HepG2 (cell line): ENCODE data around the gene LRRC3B. TPM values are rescaled to one million over a fixed set of nuclear protein-coding genes. Genes with fewer than 3 reads are reported as not detected.

Experiments
- ATAC-seq: fragments of 200-7000 bp; cut with Tn5 transposase; 3 replicates; pipeline ENCODE4 v1.9.1; 2020; ENCODE audit warnings: mild to moderate bottlenecking, moderate library complexity
- BruUV-seq: library from RNA; stranded (reverse); fragments of 400-500 nt; replicated peaks from 2 replicates; lab custom pipeline; 2021; lab: Mats Ljungman, UMichigan
- CTCF ChIA-PET: fragments of 300-600 bp; formaldehyde crosslinking; extraction: SDS; loops from one replicate; lab custom pipeline; 2021; ENCODE audit warnings: low total read pairs, inconsistent platforms, low intra/inter-chr PET ratio; lab: Yijun Ruan, JAX
- POLR2A ChIA-PET: fragments of 350-600 bp; sonication (Branson Sonifier 250); formaldehyde crosslinking; loops from one replicate; lab custom pipeline; 2020; ENCODE audit warnings: antibody characterized with exemption, inconsistent platforms; lab: Yijun Ruan, JAX
- DNase-seq: peaks from one replicate; pipeline ENCODE4 v3.0.0-alpha.2; 2015; ENCODE audit warnings: low spot score
- FAIRE-seq: peaks from 3 replicates; lab custom pipeline; 2011; peaks lifted over from hg19 to GRCh38; lab: Jason Lieb, UNC
- H2AFZ ChIP-seq: one replicate; pipeline ENCODE4 v1.6.1; 2011; ENCODE audit warnings: low read length, inconsistent platforms
- H3K27ac ChIP-seq: fragments of 300-600 bp; 3 replicates; pipeline ENCODE4 v1.8.0; 2011; ENCODE audit warnings: mixed run types, mild to moderate bottlenecking, mixed read lengths, low read length, inconsistent platforms; ENCODE audit not compliant: insufficient read depth; ENCODE audit errors: extremely low read length
- H3K27me3 ChIP-seq, 2 experiments: fragments of 200-600 bp in 1 of 2; 2 replicates in 1 of 2; 3 replicates in 1 of 2; pipeline versions ENCODE4 v1.6.0 to v1.8.0; 2011; ENCODE audit warnings: low read length in 2 of 2, mild to moderate bottlenecking in 2 of 2, moderate library complexity in 2 of 2, inconsistent platforms in 1 of 2; ENCODE audit not compliant: insufficient read depth in 2 of 2, control insufficient read depth in 1 of 2
- H3K36me3 ChIP-seq, 2 experiments: fragments of 200-600 bp in 1 of 2; replicated peaks in 1 of 2; 2 replicates in 1 of 2; 3 replicates in 1 of 2; pipeline versions ENCODE4 v1.5.1 to v1.8.0; 2011; ENCODE audit warnings: low read length in 2 of 2, inconsistent platforms in 1 of 2; ENCODE audit not compliant: insufficient read depth in 2 of 2, control insufficient read depth in 1 of 2
- H3K4me1 ChIP-seq: 2 replicates; pipeline ENCODE4 v1.5.1; 2012; ENCODE audit warnings: low read length, inconsistent platforms; ENCODE audit not compliant: insufficient read depth
- H3K4me2 ChIP-seq: 2 replicates; pipeline ENCODE4 v1.6.0; 2011; ENCODE audit warnings: low read depth, low read length, inconsistent platforms
- H3K4me3 ChIP-seq, 3 experiments: fragments of 200-600 bp in 1 of 3; sonication (generic), shearing (Covaris generic) in 1 of 3; replicated peaks in 1 of 3; 2 replicates each; pipeline ENCODE4 v1.5.1; 2011 to 2016; ENCODE audit warnings: low read length in 3 of 3, inconsistent platforms in 2 of 3, low read depth in 2 of 3, mild to moderate bottlenecking in 2 of 3, control low read depth in 1 of 3, mixed read lengths in 1 of 3; ENCODE audit not compliant: insufficient read depth in 1 of 3
- H3K79me2 ChIP-seq: one replicate; pipeline ENCODE4 v1.6.1; 2011; ENCODE audit warnings: low read length, inconsistent platforms; ENCODE audit not compliant: insufficient read depth
- H3K9ac ChIP-seq: 2 replicates; pipeline ENCODE4 v1.6.0; 2011; ENCODE audit warnings: mild to moderate bottlenecking, low read depth, low read length, inconsistent platforms; ENCODE audit not compliant: insufficient read depth
- H3K9me3 ChIP-seq: 2 replicates; pipeline ENCODE4 v1.5.1; 2012; ENCODE audit warnings: mild to moderate bottlenecking, low read length
- H4K20me1 ChIP-seq: 2 replicates; pipeline ENCODE4 v1.6.0; 2011; ENCODE audit warnings: inconsistent platforms, mild to moderate bottlenecking, low read length, moderate library complexity; ENCODE audit not compliant: insufficient read depth
- ARID5B ChIP-seq: IDR thresholded peaks from 2 replicates; pipeline ENCODE4 v1.4.0; 2020; ENCODE audit warnings: mild to moderate bottlenecking, missing genetic modification reagents
- HNRNPK ChIP-seq: fragments of 200-400 bp; formaldehyde crosslinking; IDR thresholded peaks from 2 replicates; pipeline ENCODE4 v1.6.1; 2018; ENCODE audit warnings: low read length, low read depth, moderate library complexity, mild to moderate bottlenecking; ENCODE audit not compliant: poor library complexity, severe bottlenecking
- HOXA5 ChIP-seq: sonication (generic); formaldehyde crosslinking; IDR thresholded peaks from 2 replicates; pipeline ENCODE4 v1.4.0; 2020; ENCODE audit warnings: missing genetic modification reagents
- LRRFIP1 ChIP-seq: sonication (generic); formaldehyde crosslinking; conservative IDR thresholded peaks from 2 replicates; pipeline ENCODE4 v1.4.0; 2020; ENCODE audit warnings: missing genetic modification reagents
- ZFX ChIP-seq: sonication (generic); formaldehyde crosslinking; IDR thresholded peaks from 2 replicates; pipeline ENCODE4 v1.4.0; 2020; ENCODE audit warnings: mild to moderate bottlenecking, low read depth, missing genetic modification reagents, moderate library complexity
- ZNF276 ChIP-seq: sonication (generic); formaldehyde crosslinking; IDR thresholded peaks from 2 replicates; pipeline ENCODE4 v1.4.0; 2020; ENCODE audit warnings: mild to moderate bottlenecking, low read depth, missing genetic modification reagents
- ZNF317 ChIP-seq: sonication (generic); formaldehyde crosslinking; IDR thresholded peaks from 2 replicates; pipeline ENCODE4 v1.5.0; 2020; ENCODE audit warnings: mild to moderate bottlenecking, missing genetic modification reagents
- ZNF83 ChIP-seq: sonication (generic); formaldehyde crosslinking; IDR thresholded peaks from 2 replicates; pipeline ENCODE4 v1.4.0; 2020; ENCODE audit warnings: missing genetic modification reagents, mild to moderate bottlenecking, borderline replicate concordance
- WGBS: methylation state at CpG from one replicate; pipeline ENCODE4 v1.1.6; 2017; ENCODE audit warnings: low lambda C conversion rate; 5-methylcytosine and 5-hydroxymethylcytosine counted together
- in situ Hi-C: cut with HindIII; loops from 2 replicates; pipeline ENCODE4 v1.10.0; 2017; ENCODE audit warnings: low pct_unique_long_range_greater_than_20kb; ENCODE audit not compliant: extremely low pct_ligation_motif_present
- intact Hi-C: fragments of 100-400 bp; cut with micrococcal nuclease; formaldehyde crosslinking; loops from one replicate; pipeline ENCODE4 v1.10.0; 2022; ENCODE audit not compliant: unreplicated experiment
- polyA plus RNA-seq, 8 experiments: library from polyadenylated mRNA; depleted of rRNA in 3 of 8; stranded (reverse) in 7 of 8; unstranded in 1 of 8; fragments of >200 nt; fragmentation: Illumina TruSeq in 4 of 8; extraction: Trizol in 4 of 8; gene quantifications; 2 replicates each; pipeline versions ENCODE4 v1.2.1 to v1.2.3, GENCODE V29; 2011 to 2016; ENCODE audit warnings: low read depth in 4 of 8, missing spikeins in 1 of 8, mixed read lengths in 1 of 8; ENCODE audit not compliant: insufficient read depth in 1 of 8
- total RNA-seq, 5 experiments: library from RNA; depleted of rRNA; stranded (reverse); fragments of >200 nt; fragmentation: Illumina TruSeq; extraction: Trizol; gene quantifications; 2 replicates each; pipeline ENCODE4 v1.2.3, GENCODE V29; 2016; ENCODE audit warnings: low read depth in 1 of 5
- TF ChIP-seq, protein P1 (sequence below): fragments of 450-650 bp; IDR thresholded peaks from 2 replicates; pipeline ENCODE4 v1.6.1; 2017
- TF ChIP-seq, protein P2 (sequence below): sonication (generic); formaldehyde crosslinking; IDR thresholded peaks from 2 replicates; pipeline ENCODE4 v1.5.0; 2020; ENCODE audit warnings: mild to moderate bottlenecking, missing genetic modification reagents

Gene LRRC3B
- total and polyA plus RNA-seq, 2 of the 13 experiments (the other 11 are each of a cell fraction or from before 2014, with no cell fraction given) = not detected

DNA sequence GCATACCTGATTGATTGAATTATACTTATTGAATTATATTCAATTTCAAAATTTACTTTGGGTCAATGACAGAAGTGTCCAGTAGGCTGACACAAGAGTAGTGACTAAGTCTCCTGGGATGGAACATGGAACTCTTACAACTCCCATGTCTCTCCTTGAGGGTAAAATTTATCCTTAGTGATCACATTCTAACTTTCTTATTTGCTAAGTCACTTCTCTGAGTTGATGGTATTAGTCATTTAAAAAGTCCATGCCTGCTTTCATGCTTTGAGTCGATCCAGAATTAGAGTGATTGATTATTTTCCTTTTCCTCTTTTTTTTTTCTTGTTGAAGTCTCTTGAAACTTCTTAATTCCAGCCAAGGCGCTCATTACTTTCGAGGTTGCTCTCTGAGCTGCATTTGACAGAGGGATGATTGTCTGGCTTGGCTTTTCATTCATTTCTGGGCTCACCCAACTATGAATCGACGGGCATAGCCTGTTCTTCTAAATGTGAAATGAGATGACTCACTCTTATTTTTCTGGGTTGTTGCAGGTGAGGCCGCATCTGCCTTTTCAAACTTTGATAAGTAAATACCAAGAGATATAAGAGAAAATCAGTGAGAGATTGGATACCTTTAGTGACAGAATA, 34.9 kb downstream of the LRRC3B start:
- no peak overlapping the region for H3K27ac ChIP-seq
- ATAC-seq = no peak
- in situ Hi-C loops (no loop called here), intact Hi-C loops (no loop called here)
- H2AFZ ChIP-seq = no peak overlapping the region
- no peaks in the 10 kb centered on the region for H4K20me1 ChIP-seq
- ChIA-PET CTCF (no interaction called here), POLR2A (no interaction called here)
- H3K4me1 ChIP-seq = no peaks in the 10 kb centered on the region
- H3K36me3 ChIP-seq = no peaks in the 10 kb centered on the region
- WGBS = 8% methylated on average over 6 of the region's 6 CpGs
- no peak for FAIRE-seq
- H3K79me2 ChIP-seq = no peaks in the 10 kb centered on the region
- no TSS peak for BruUV-seq
- no peak for DNase-seq
- no peak overlapping the region for H3K4me3 ChIP-seq
- no peak overlapping the region for H3K4me2 ChIP-seq
- H3K27me3 ChIP-seq = no peaks in the 10 kb centered on the region
- no peak overlapping the region for H3K9ac ChIP-seq
- H3K9me3 ChIP-seq = no peaks in the 10 kb centered on the region
- TF ChIP-seq, protein P1, sequence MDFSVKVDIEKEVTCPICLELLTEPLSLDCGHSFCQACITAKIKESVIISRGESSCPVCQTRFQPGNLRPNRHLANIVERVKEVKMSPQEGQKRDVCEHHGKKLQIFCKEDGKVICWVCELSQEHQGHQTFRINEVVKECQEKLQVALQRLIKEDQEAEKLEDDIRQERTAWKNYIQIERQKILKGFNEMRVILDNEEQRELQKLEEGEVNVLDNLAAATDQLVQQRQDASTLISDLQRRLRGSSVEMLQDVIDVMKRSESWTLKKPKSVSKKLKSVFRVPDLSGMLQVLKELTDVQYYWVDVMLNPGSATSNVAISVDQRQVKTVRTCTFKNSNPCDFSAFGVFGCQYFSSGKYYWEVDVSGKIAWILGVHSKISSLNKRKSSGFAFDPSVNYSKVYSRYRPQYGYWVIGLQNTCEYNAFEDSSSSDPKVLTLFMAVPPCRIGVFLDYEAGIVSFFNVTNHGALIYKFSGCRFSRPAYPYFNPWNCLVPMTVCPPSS = no peak
- TF ChIP-seq LRRFIP1 (CRISPR knock-in tag) (no peak), ZFX (CRISPR knock-in tag) (no peak), HNRNPK (no peak), ZNF317 (CRISPR knock-in tag) (no peak), ZNF83 (no peak), ZNF276 (CRISPR knock-in tag) (no peak), ARID5B (CRISPR knock-in tag) (no peak), HOXA5 (CRISPR knock-in tag) (no peak)
- TF ChIP-seq, protein P2, sequence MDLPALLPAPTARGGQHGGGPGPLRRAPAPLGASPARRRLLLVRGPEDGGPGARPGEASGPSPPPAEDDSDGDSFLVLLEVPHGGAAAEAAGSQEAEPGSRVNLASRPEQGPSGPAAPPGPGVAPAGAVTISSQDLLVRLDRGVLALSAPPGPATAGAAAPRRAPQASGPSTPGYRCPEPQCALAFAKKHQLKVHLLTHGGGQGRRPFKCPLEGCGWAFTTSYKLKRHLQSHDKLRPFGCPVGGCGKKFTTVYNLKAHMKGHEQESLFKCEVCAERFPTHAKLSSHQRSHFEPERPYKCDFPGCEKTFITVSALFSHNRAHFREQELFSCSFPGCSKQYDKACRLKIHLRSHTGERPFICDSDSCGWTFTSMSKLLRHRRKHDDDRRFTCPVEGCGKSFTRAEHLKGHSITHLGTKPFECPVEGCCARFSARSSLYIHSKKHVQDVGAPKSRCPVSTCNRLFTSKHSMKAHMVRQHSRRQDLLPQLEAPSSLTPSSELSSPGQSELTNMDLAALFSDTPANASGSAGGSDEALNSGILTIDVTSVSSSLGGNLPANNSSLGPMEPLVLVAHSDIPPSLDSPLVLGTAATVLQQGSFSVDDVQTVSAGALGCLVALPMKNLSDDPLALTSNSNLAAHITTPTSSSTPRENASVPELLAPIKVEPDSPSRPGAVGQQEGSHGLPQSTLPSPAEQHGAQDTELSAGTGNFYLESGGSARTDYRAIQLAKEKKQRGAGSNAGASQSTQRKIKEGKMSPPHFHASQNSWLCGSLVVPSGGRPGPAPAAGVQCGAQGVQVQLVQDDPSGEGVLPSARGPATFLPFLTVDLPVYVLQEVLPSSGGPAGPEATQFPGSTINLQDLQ (CRISPR knock-in tag) = no peak
